Tracheal epithelial cell (primary cell): Measurements from ENCODE around the gene KRTAP4-9. TPM values are rescaled to one million over a fixed set of nuclear protein-coding genes. Genes with fewer than 3 reads are reported as not detected.

ENCODE experiments used
- total RNA-seq: library from RNA; depleted of rRNA; stranded (reverse); fragments of >200 nt; gene quantifications from 2 replicates; pipeline ENCODE4 v1.2.1, GENCODE V29; 2014

The KRTAP4-9 gene
- total RNA-seq = not detected in 2 replicates

GRCh38 chr17:41105347-41105746, at the start of gene KRTAP4-9:
Gene KRTAP4-9, plus strand, starts transcription at chr17:41105389. Its CDS starts 0 bp downstream, at chr17:41105389.

GRCh38 chr17:41060052-41060604, 45.1 kb upstream of the KRTAP4-9 start, which contains the start of gene KRTAP2-3:
Gene KRTAP2-3, minus strand, starts transcription at chr17:41060114. Its CDS starts 64 bp downstream, at chr17:41060050.

GRCh38 chr17:41065829-41066624, 39.2 kb upstream of the KRTAP4-9 start, which contains the start of gene KRTAP2-4:
Gene KRTAP2-4, minus strand, starts transcription at chr17:41065879. Its CDS starts 34 bp downstream, at chr17:41065845.

DNA sequence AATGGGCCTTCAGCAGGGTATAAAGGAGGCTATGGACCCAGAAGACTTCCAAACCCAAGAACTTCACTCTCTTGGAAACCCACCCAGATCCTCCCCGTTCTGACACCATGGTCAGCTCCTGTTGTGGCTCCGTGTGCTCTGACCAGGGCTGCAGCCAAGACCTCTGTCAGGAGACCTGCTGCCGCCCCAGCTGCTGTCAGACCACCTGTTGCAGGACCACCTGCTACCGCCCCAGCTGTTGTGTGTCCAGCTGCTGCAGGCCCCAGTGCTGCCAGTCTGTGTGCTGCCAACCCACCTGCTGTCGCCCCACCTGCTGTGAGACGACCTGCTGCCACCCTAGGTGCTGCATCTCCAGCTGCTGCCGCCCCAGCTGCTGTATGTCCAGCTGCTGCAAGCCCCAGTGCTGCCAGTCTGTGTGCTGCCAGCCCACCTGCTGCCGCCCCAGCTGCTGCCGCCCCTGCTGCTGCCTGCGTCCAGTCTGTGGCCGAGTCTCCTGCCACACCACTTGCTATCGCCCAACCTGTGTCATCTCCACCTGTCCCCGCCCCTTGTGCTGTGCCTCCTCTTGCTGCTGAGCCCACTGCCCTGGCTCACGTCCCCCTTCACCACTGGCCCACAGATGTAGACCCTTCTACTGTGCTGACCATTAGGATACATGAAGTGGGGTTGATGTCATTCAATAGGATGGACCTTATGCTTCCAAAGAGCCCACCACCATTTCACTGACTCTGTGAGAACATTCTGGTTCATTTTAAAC, 20.9 kb upstream of the KRTAP4-9 start, which contains the start of gene KRTAP4-7:
TSS of gene KRTAP4-7 (plus strand) at position 51 of the 757 bp plus-strand sequence. CDS start at position 108, 57 bp downstream.

DNA sequence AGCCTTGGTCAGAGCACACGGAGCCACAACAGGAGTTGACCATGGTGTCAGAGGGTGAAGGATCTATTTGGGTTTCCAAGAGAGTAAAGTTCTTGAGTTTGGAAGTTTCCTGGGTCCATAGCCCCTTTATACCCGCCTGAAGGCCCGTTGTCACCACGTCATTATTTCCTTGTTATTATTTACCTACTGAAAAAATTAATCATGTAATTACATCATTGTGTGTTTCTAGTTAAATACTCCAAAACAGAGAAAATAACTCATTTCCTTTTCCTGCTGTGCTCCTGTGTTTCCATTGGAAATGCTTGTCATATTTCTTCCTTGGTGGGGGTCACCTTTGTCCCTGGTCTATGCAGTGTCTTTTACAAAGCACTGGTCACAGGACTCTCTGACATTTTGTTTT, 7.1 kb upstream of the KRTAP4-9 start, which contains the start of gene KRTAP4-8:
TSS of gene KRTAP4-8 (minus strand) at position 101 of the 400 bp plus-strand sequence. CDS start at position 43, 58 bp downstream.

GRCh38 chr17:41101586-41102259, 3.5 kb upstream of the KRTAP4-9 start, which contains the start of gene KRTAP4-16:
Gene KRTAP4-16, minus strand, starts transcription at chr17:41102209. Its CDS starts 0 bp downstream, at chr17:41102209.

GRCh38 chr17:41117846-41118386, 12.7 kb downstream of the KRTAP4-9 start, which contains the start of gene KRTAP4-11:
Gene KRTAP4-11, minus strand, starts transcription at chr17:41118373. Its CDS starts 58 bp downstream, at chr17:41118315.

GRCh38 chr17:41123991-41124371, 18.8 kb downstream of the KRTAP4-9 start, which contains the start of gene KRTAP4-12:
Gene KRTAP4-12, minus strand, starts transcription at chr17:41124182. Its CDS starts 60 bp downstream, at chr17:41124122.

GRCh38 chr17:41140360-41141131, 35.4 kb downstream of the KRTAP4-9 start, which contains the start of gene KRTAP4-6:
Gene KRTAP4-6, minus strand, starts transcription at chr17:41140544. Its CDS starts 57 bp downstream, at chr17:41140487.

GRCh38 chr17:41149652-41149985, 44.4 kb downstream of the KRTAP4-9 start, which contains the start of gene KRTAP4-5:
Gene KRTAP4-5, minus strand, starts transcription at chr17:41149825. Its CDS starts 58 bp downstream, at chr17:41149767.

Other genes starting within 250 kb of the KRTAP4-9 start
- not detected in 2 replicates for gene KRT12, start 238.2 kb upstream of the KRTAP4-9 start, total RNA-seq
- gene KRT20, start 220.1 kb upstream of the KRTAP4-9 start, total RNA-seq = not detected in 2 replicates
- gene KRT23, start 167.7 kb upstream of the KRTAP4-9 start, total RNA-seq = 7.2 and 148 TPM in 2 replicates
- not detected in 2 replicates for gene KRT39, start 138.4 kb upstream of the KRTAP4-9 start, total RNA-seq
- gene KRT40, start 121.1 kb upstream of the KRTAP4-9 start, total RNA-seq = not detected in 2 replicates
- gene KRTAP3-3, start 111.2 kb upstream of the KRTAP4-9 start, total RNA-seq = not detected in 2 replicates
- gene KRTAP3-2, start 105.5 kb upstream of the KRTAP4-9 start, total RNA-seq = not detected in 2 replicates
- gene KRTAP3-1, start 96.3 kb upstream of the KRTAP4-9 start, total RNA-seq = not detected in 2 replicates
- 0.24 TPM in 1 of 2 replicates, not detected in the other for gene KRTAP1-5, start 78.2 kb upstream of the KRTAP4-9 start, total RNA-seq
- gene KRTAP1-4, start 75.2 kb upstream of the KRTAP4-9 start, total RNA-seq = not detected in 2 replicates
- gene KRTAP1-3, start 70.5 kb upstream of the KRTAP4-9 start, total RNA-seq = not detected in 2 replicates
- gene KRTAP1-1, start 63.9 kb upstream of the KRTAP4-9 start, total RNA-seq = 0.24 TPM in 1 of 2 replicates, not detected in the other
- gene KRTAP2-1, start 58.1 kb upstream of the KRTAP4-9 start, total RNA-seq = not detected in 2 replicates
- not detected in 2 replicates for gene KRTAP2-2, start 50.2 kb upstream of the KRTAP4-9 start, total RNA-seq
- gene KRTAP2-3, start 45.3 kb upstream of the KRTAP4-9 start, total RNA-seq = 2.9 TPM in 1 of 2 replicates, not detected in the other
- not detected in 2 replicates for gene KRTAP2-4, start 39.5 kb upstream of the KRTAP4-9 start, total RNA-seq
- not detected in 2 replicates for gene KRTAP4-7, start 21.2 kb upstream of the KRTAP4-9 start, total RNA-seq
- gene KRTAP4-8, start 7.2 kb upstream of the KRTAP4-9 start, total RNA-seq = not detected in 2 replicates
- not detected in 2 replicates for gene KRTAP4-16, start 3.2 kb upstream of the KRTAP4-9 start, total RNA-seq
- gene KRTAP4-11, start 13.0 kb downstream of the KRTAP4-9 start, total RNA-seq = not detected in 2 replicates
- not detected in 2 replicates for gene KRTAP4-12, start 18.8 kb downstream of the KRTAP4-9 start, total RNA-seq
- not detected in 2 replicates for gene KRTAP4-6, start 35.2 kb downstream of the KRTAP4-9 start, total RNA-seq
- gene KRTAP4-5, start 44.4 kb downstream of the KRTAP4-9 start, total RNA-seq = not detected in 2 replicates
- gene KRTAP4-4, start 55.4 kb downstream of the KRTAP4-9 start, total RNA-seq = not detected in 2 replicates
- gene KRTAP4-3, start 62.8 kb downstream of the KRTAP4-9 start, total RNA-seq = not detected in 2 replicates
- gene KRTAP4-2, start 72.8 kb downstream of the KRTAP4-9 start, total RNA-seq = not detected in 2 replicates
- gene KRTAP4-1, start 79.5 kb downstream of the KRTAP4-9 start, total RNA-seq = not detected in 2 replicates
- gene KRTAP9-1, start 84.5 kb downstream of the KRTAP4-9 start, total RNA-seq = not detected in 2 replicates
- not detected in 2 replicates for gene KRTAP9-2, start 121.3 kb downstream of the KRTAP4-9 start, total RNA-seq
- gene KRTAP9-3, start 127.1 kb downstream of the KRTAP4-9 start, total RNA-seq = not detected in 2 replicates
- gene KRTAP9-8, start 132.6 kb downstream of the KRTAP4-9 start, total RNA-seq = not detected in 2 replicates
- gene KRTAP9-4, start 144.3 kb downstream of the KRTAP4-9 start, total RNA-seq = not detected in 2 replicates
- gene KRTAP9-9, start 150.0 kb downstream of the KRTAP4-9 start, total RNA-seq = not detected in 2 replicates
- not detected in 2 replicates for gene KRTAP9-6, start 160.0 kb downstream of the KRTAP4-9 start, total RNA-seq
- not detected in 2 replicates for gene KRTAP9-7, start 170.3 kb downstream of the KRTAP4-9 start, total RNA-seq
- gene KRTAP29-1, start 197.5 kb downstream of the KRTAP4-9 start, total RNA-seq = not detected in 2 replicates
- not detected in 2 replicates for gene KRTAP16-1, start 203.9 kb downstream of the KRTAP4-9 start, total RNA-seq
- 0.24 TPM in 1 of 2 replicates, not detected in the other for gene KRTAP17-1, start 210.3 kb downstream of the KRTAP4-9 start, total RNA-seq
- under 0.01 TPM in 1 of 2 replicates, not detected in the other for gene KRT33A, start 245.4 kb downstream of the KRTAP4-9 start, total RNA-seq